ENCODE data around the gene ANAPC10.

DNA sequence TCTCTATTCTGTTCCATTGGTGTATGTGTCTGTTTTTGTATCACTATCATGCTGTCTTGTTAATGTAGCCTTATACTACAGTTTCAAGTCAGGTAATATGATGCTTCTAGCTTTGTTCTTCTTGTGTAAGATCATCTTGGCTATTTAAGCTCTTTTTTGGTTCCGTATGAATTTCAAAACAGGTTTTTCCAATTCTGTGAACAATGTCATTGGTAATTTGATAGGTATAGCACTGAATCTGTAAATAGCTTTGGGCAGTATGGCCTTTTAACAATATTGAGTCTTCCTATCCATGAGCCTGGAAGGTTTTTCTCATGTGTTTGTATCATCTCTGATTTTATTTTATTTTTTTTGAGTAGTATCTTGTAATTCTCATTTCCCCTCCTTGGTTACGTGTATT is 94.3 kb downstream of the ANAPC10 start:
- TF ChIP-seq EZH2phosphoT487 (IDR thresholded peaks at IDR 0.05; ENCODE audit: insufficient read depth, low read depth) (no peak), EZH2 (IDR thresholded peaks at IDR 0.05; ENCODE audit: insufficient read depth, poor library complexity, severe bottlenecking) (no peak)

Data from GM23248 (cell line).